Brain microvascular endothelial cell (primary cell): ENCODE measurements around the gene CEL.

Source experiments
- DNase-seq: peaks from one replicate; pipeline ENCODE4 v3.0.0-alpha.2; 2020
- H3K27ac ChIP-seq: fragments of 250-450 bp; sonication (Bioruptor Pico); 2 replicates; pipeline ENCODE4 v1.5.1; 2020; ENCODE audit warnings: mild to moderate bottlenecking, moderate library complexity
- H3K27me3 ChIP-seq: fragments of 250-450 bp; sonication (Bioruptor Pico); replicated peaks from 2 replicates; pipeline ENCODE4 v1.5.1; 2020; ENCODE audit warnings: mild to moderate bottlenecking
- H3K36me3 ChIP-seq: fragments of 250-450 bp; sonication (Bioruptor Pico); replicated peaks from 2 replicates; pipeline ENCODE4 v1.5.1; 2020; ENCODE audit warnings: mild to moderate bottlenecking
- H3K4me3 ChIP-seq: 2 replicates; pipeline ENCODE4 v1.5.1; 2011; ENCODE audit warnings: low read depth, mild to moderate bottlenecking, control low read depth, low read length, moderate library complexity
- CTCF ChIP-seq: IDR thresholded peaks from 2 replicates; pipeline ENCODE4 v1.5.1; 2011; ENCODE audit warnings: low read depth, mild to moderate bottlenecking, moderate library complexity, low read length, control low read depth, inconsistent platforms; ENCODE audit errors: missing control alignments
- in situ Hi-C: cut with HindIII; loops from 2 replicates; pipeline ENCODE4 v1.10.0; 2017; ENCODE audit warnings: low sequenced_read_pairs, low pct_ligation_motif_present

The CEL gene

GRCh38 chr9:133109931-133110650, 48.3 kb downstream of the CEL start:
- DNase-seq, result no peak
- TF ChIP-seq CTCF, result no peak
- Histone ChIP-seq H3K36me3 (peaks cover 21% of the 10 kb centered on the region), H3K4me3 (no peak overlapping the region), H3K27me3 (no peaks in the 10 kb centered on the region), H3K27ac (no peak overlapping the region)
- in situ Hi-C loops, result no loop called here

- peaks cover 13% of the 10 kb centered on the region for H3K36me3 ChIP-seq
- H3K27me3 ChIP-seq, result no peaks in the 10 kb centered on the region
- in situ Hi-C loops, result no loop called here
- no peak for DNase-seq
- no peak overlapping the region for H3K4me3 ChIP-seq
- no peak for TF ChIP-seq CTCF
- no peak overlapping the region for H3K27ac ChIP-seq
Observed at GRCh38 chr9:133111808-133112662, 50.3 kb downstream of the CEL start.

DNA sequence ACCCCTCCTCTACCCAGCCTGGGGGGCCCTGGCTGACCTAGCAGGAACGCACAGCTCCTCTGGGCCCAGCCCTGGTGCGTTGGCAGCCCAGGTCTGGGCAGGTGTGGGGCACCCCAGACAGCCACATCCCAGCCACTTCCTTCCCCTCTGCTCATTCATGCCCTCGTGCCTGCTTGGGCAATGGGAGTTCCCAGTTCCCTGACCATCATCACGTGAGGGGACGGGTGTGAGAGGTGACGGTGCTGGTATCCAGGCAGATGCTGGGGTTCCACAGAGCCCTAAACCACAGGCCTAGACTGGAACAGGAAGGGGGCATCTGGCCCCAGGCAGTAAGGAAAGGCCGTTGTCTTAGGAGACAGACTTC, 50.9 kb downstream of the CEL start:
- no peak for TF ChIP-seq CTCF
- in situ Hi-C loops, result no loop called here
- Histone ChIP-seq H3K36me3 (peaks cover 11% of the 10 kb centered on the region), H3K27me3 (no peaks in the 10 kb centered on the region), H3K4me3 (no peak overlapping the region), H3K27ac (no peak overlapping the region)
- no peak for DNase-seq

DNA sequence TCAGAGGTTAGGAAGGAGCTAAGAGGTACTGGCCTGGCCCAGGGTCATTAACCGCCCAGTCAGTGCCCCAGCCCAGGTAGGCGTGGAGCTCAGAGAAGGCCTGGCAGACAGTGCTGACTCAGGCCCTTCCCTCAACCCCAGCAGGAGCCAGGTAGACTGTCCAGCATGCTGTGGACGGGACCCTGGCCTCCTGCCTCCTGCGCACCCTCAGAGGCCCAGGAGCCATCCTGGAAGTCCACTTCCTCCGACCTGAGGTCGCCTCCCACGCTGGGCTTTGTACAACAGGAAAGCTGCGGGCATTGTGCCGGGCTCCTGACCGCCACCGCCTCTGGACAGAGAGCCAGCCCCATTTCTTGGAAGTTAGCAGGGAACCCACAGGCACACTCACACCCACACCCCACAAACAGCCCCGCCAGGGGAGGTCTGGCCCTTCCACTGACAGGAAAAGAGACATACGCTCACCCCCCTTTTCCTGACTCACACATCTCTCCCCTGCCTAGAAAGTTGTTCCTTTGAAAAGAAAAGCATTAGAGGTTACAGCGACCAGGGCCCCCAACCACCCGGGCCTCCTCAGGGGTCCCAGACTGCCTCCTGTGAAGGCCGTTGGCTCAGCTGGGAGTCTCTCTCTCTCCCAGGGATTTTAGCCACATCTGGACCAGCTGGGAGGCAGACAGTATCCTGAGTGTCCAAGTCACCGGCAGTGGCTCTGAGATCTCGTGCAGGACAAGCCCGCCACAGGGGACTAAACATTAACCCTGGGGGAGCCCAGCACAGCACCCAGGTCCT, 51.6 kb downstream of the CEL start:
- no peak for DNase-seq
- H3K27ac ChIP-seq, result no peak overlapping the region
- in situ Hi-C loops, result no loop called here
- TF ChIP-seq CTCF, result no peak
- peaks cover 7% of the 10 kb centered on the region for H3K36me3 ChIP-seq
- H3K27me3 ChIP-seq, result no peaks in the 10 kb centered on the region
- no peak overlapping the region for H3K4me3 ChIP-seq

DNA sequence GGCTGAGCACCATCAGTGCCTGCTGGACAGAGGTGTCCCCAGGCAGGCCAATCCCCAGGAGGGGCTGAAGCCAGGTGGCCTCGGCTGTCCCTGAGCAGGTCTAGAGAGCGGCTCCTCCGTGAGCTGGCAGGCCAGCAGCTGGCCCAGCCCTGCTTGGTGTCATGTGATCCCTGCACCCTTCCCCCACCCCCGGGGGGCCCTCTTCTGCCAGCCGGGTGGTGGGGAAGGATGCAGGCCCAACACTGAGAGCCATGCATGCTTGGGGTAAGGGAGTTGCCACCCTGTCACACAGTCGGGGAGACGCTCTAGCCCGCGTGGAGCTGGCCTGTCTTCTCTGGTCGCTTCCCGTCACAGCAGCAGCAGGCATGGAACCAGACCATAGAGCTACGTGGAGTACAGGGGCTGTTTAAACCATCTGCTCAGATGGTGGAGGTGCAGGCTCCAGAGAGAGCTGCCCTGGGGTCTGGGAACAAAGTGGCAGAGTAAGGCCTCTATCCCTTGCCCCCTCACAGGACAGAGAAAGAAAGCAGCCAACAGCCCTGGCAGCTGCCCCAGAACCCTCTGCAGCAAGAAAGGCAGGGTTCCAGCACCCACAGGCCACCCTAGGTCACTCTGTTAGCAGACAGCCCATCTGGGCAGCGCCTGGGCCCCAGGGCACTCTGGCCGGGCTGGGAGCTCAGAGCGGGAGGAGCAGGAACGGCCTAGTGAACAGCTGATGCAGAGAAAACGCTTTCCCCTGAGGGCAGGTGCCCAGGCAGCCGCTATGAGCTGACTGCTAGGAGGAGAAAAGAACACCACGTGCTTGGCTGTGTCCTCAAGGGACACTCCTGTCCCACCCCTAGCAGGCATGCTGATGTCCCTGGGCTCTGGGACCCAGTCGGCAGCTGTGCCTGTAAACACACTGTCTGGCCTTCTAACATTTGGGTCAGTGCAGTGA, 52.4 kb downstream of the CEL start:
- in situ Hi-C loops, result no loop called here
- Histone ChIP-seq H3K27ac (no peak overlapping the region), H3K4me3 (no peak overlapping the region), H3K36me3 (peaks cover 2% of the 10 kb centered on the region), H3K27me3 (no peaks in the 10 kb centered on the region)
- DNase-seq, result no peak
- TF ChIP-seq CTCF, result no peak
